Suprapubic skin (tissue), 4 donors: ENCODE results near the gene PDE5A. TPM values are rescaled to one million over a fixed set of nuclear protein-coding genes. Genes with fewer than 3 reads are reported as not detected.
"Not testable (repeated sequence)": the region's sequence is repeated elsewhere in the genome, so short reads cannot be mapped to it uniquely, and the experiment has no call there.

ENCODE experiments used
- DNase-seq, 2 donors: peaks; one replicate each; pipeline ENCODE4 v3.0.0-alpha.2; 2019; ENCODE audit warnings: low spot score in 2 of 2
- H3K27ac ChIP-seq: fragments of 200-600 bp; sonication (generic); one replicate; pipeline ENCODE4 v1.5.1; 2019
- H3K27me3 ChIP-seq: fragments of 200-600 bp; sonication (generic); one replicate; pipeline ENCODE4 v1.5.1; 2019
- H3K36me3 ChIP-seq: fragments of 200-600 bp; sonication (generic); one replicate; pipeline ENCODE4 v1.5.1; 2019
- H3K4me1 ChIP-seq: fragments of 200-600 bp; sonication (generic); one replicate; pipeline ENCODE4 v1.5.1; 2019
- H3K4me3 ChIP-seq: fragments of 200-600 bp; sonication (generic); one replicate; pipeline ENCODE4 v1.5.1; 2019; ENCODE audit warnings: mild to moderate bottlenecking
- H3K9me3 ChIP-seq: fragments of 200-600 bp; sonication (generic); one replicate; pipeline ENCODE4 v1.5.1; 2019
- EP300 ChIP-seq: sonication (generic); formaldehyde crosslinking; IDR thresholded peaks from one replicate; pipeline ENCODE4 v1.6.1; 2017; ENCODE audit warnings: antibody characterized with exemption
- POLR2A ChIP-seq, 2 donors: fragments of 450-650 bp; IDR thresholded peaks; one replicate each; pipeline ENCODE4 v1.6.1; 2017; ENCODE audit warnings: antibody characterized with exemption in 2 of 2, mild to moderate bottlenecking in 2 of 2, moderate library complexity in 2 of 2
- POLR2AphosphoS5 ChIP-seq, 3 donors: sonication (generic); formaldehyde crosslinking; IDR thresholded peaks; one replicate each; pipeline ENCODE4 v1.6.1; 2017; ENCODE audit warnings: antibody characterized with exemption in 3 of 3
- WGBS: methylation state at CpG from one replicate; pipeline ENCODE4 v1.1.5; 2018; 5-methylcytosine and 5-hydroxymethylcytosine counted together
- total RNA-seq, 4 donors: library from RNA; depleted of rRNA; stranded (reverse); fragments of >200 nt; gene quantifications; one replicate each; pipeline ENCODE4 v1.1.0, GENCODE V29; 2016
- TF ChIP-seq, protein P1 (sequence below), 2 donors: fragments of 200-600 bp in 1 of 2; fragments of 450-650 bp in 1 of 2; sonication (generic) in 1 of 2; IDR thresholded peaks; one replicate each; pipeline ENCODE4 v1.5.1; 2016 to 2019; ENCODE audit warnings: antibody characterized with exemption in 2 of 2, mild to moderate bottlenecking in 1 of 2, moderate library complexity in 1 of 2

Gene PDE5A
- total RNA-seq, 4 donors from 2014 or later: 6.4 to 20.0 (median 9.8) TPM

DNA sequence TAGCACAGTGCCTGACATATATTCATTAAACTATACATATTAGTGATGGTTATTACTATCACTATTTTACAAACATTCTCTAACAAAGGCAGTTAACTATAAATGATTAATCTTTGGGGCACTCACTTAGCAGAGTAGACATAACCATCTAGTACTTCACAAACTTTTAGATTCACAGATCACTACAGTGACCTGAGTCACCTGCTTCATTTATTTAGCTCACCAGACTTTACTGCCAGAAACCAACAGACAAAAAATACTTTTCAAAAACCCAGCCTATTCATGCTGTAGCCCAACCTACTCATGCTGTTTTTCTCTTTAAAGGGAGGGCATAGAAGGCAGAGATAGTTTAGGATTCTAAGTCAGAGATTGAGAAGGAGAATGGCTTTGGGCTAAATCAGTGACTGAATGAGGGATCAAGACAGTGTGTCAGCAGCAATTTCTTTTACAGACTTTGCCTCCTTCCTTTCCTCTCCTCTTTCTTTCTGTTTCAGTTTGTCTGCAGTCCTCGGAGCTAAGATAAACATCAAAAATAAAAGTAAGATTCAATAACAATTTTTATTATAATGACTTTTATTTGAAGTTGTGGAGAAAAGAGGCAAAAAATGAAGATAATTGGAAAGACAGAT, 34.7 kb upstream of the PDE5A start:
- 32% methylated on average over 1 of the region's 1 CpG for WGBS
- no peaks in the 10 kb centered on the region for H3K36me3 ChIP-seq
- no peaks in the 10 kb centered on the region for H3K9me3 ChIP-seq
- H3K27ac ChIP-seq: no peak overlapping the region
- no peaks in the 10 kb centered on the region for H3K4me1 ChIP-seq
- no peaks in the 10 kb centered on the region for H3K27me3 ChIP-seq
- no peak overlapping the region for H3K4me3 ChIP-seq
- DNase-seq: no peak
- TF ChIP-seq POLR2AphosphoS5 (IDR thresholded peaks at IDR 0.05): no peak
- no peak for TF ChIP-seq EP300
- TF ChIP-seq, protein P1, sequence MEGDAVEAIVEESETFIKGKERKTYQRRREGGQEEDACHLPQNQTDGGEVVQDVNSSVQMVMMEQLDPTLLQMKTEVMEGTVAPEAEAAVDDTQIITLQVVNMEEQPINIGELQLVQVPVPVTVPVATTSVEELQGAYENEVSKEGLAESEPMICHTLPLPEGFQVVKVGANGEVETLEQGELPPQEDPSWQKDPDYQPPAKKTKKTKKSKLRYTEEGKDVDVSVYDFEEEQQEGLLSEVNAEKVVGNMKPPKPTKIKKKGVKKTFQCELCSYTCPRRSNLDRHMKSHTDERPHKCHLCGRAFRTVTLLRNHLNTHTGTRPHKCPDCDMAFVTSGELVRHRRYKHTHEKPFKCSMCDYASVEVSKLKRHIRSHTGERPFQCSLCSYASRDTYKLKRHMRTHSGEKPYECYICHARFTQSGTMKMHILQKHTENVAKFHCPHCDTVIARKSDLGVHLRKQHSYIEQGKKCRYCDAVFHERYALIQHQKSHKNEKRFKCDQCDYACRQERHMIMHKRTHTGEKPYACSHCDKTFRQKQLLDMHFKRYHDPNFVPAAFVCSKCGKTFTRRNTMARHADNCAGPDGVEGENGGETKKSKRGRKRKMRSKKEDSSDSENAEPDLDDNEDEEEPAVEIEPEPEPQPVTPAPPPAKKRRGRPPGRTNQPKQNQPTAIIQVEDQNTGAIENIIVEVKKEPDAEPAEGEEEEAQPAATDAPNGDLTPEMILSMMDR (IDR thresholded peaks at IDR 0.05): no peak
- no peak for TF ChIP-seq POLR2A (IDR thresholded peaks at IDR 0.05)

DNA sequence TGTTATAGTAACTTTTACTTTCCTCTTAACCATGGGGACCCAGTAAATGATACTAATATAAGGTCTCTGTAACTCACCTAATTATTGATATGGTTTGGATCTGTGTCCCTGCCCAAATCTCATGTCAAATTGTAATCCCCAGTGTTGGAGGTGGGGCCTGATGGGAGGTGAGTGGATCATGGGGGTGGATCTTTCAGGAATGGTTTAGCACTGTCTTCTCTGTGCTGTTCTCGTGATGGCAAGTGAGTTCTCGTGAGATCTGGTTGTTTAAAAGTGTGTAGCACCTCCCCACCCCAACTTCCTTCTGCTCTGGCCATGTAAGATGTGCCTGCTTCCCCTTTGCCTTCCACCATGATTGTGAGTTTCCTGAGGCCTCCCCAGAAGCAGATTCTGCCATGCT, 34.0 kb upstream of the PDE5A start:
- DNase-seq, H3K27ac ChIP-seq: not testable (repeated sequence)

DNA sequence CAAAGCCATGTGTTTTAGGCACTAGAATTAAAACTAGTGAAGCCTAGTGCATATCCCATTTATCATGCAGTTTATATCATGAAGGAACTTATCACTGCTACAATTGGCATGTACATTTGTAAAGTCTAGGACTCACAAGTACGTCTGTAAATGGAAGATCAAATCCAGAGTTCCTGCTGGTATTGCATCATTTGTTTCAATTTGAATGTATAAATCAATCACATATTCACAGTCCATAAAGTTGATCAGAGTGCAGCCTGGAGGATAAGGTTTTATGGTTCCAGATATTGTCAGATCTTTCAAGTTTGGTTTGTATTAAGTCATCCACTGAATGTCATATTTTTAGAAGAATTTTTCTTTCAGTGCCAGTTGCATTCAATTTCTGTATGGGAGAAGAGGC, 32.6 kb upstream of the PDE5A start:
- no peak overlapping the region for H3K4me3 ChIP-seq
- no peaks in the 10 kb centered on the region for H3K9me3 ChIP-seq
- WGBS: 32% methylated on average over 1 of the region's 1 CpG
- TF ChIP-seq POLR2AphosphoS5 (IDR thresholded peaks at IDR 0.05) (no peak), POLR2A (IDR thresholded peaks at IDR 0.05) (no peak)
- TF ChIP-seq, protein P1 (IDR thresholded peaks at IDR 0.05): no peak
- no peak overlapping the region for H3K27ac ChIP-seq
- no peaks in the 10 kb centered on the region for H3K27me3 ChIP-seq
- no peak for DNase-seq
- no peaks in the 10 kb centered on the region for H3K36me3 ChIP-seq
- H3K4me1 ChIP-seq: no peaks in the 10 kb centered on the region

More for the DNA sequence above, 34.0 kb upstream of the PDE5A start:
- WGBS: 82% methylated on average over 2 of the region's 2 CpGs
- not testable (repeated sequence) for H3K9me3 ChIP-seq, H3K36me3 ChIP-seq, H3K4me3 ChIP-seq, H3K27me3 ChIP-seq, H3K4me1 ChIP-seq

DNA sequence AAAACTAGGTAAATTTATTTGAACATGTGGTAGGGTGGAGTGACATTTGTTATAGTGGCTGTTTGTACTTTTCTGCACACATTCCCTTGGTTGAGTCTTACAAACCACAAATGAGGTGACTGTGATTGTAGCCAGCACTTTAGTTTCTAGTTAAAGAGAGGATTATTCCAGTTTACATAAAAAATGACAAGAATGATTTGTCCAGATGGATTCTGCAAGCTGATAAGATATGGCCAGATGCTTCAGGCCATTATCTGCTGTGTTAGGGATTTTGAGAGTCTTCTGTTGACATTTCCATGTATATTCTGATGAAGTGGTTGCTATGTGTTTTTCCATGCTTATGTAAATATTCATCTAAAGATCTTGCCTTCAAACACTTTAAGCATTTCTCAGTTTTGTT, 31.0 kb upstream of the PDE5A start:
- Histone ChIP-seq H3K27ac (no peak overlapping the region), H3K27me3 (no peaks in the 10 kb centered on the region), H3K4me1 (no peaks in the 10 kb centered on the region), H3K9me3 (no peaks in the 10 kb centered on the region), H3K4me3 (no peak overlapping the region), H3K36me3 (no peaks in the 10 kb centered on the region)
- DNase-seq: no peak
- TF ChIP-seq POLR2AphosphoS5 (IDR thresholded peaks at IDR 0.05) (no peak), EP300 (no peak), POLR2A (IDR thresholded peaks at IDR 0.05) (no peak)
- TF ChIP-seq, protein P1 (IDR thresholded peaks at IDR 0.05): no peak

DNA sequence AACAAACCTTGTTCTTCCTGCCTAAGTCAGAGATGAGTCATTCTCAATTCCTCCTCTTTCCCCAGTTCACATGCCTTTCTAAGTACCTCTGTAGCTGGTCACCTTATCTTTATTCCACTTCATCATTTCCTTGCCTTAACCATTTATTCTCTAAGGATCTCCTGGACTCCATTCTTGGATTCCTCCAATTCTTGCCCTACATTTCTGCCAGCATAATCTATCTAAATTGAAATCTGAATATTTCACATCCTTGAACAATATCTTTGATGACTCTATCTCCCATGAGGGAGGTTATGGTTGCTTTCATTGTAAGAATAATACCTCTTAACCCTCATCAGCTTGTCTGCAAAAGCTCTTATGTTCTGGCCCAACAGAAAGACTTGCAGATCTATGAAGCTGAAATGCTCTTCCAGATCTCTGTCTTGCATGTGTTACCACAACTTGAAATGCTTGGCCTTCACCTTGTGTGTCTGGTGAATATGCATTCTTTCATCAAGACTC, 28.6 kb upstream of the PDE5A start:
- H3K27ac ChIP-seq: no peak overlapping the region
- H3K36me3 ChIP-seq: no peaks in the 10 kb centered on the region
- H3K4me1 ChIP-seq: no peaks in the 10 kb centered on the region

More for the DNA sequence above, 28.6 kb upstream of the PDE5A start:
- TF ChIP-seq POLR2AphosphoS5 (IDR thresholded peaks at IDR 0.05): no peak
- no peak for TF ChIP-seq EP300
- TF ChIP-seq POLR2A (IDR thresholded peaks at IDR 0.05): no peak
- TF ChIP-seq, protein P1 (IDR thresholded peaks at IDR 0.05): no peak
- no peak for DNase-seq
- Histone ChIP-seq H3K9me3 (no peaks in the 10 kb centered on the region), H3K27me3 (no peaks in the 10 kb centered on the region), H3K4me3 (no peak overlapping the region)
